Measurements from ENCODE around the gene FGGY.

The FGGY gene

GRCh38 chr1:59418363-59419144, 121.7 kb downstream of the FGGY start:
- no peak for DNase-seq

GRCh38 chr1:59419361-59420140, 122.7 kb downstream of the FGGY start:
- DNase-seq = no peak

- no peak for DNase-seq
Observed at GRCh38 chr1:59421232-59421920, 124.5 kb downstream of the FGGY start.

GRCh38 chr1:59422921-59423575, 126.2 kb downstream of the FGGY start:
- no peak for DNase-seq

GRCh38 chr1:59427155-59427554, 130.3 kb downstream of the FGGY start:
- DNase-seq = no peak

GRCh38 chr1:59427784-59428183, 130.9 kb downstream of the FGGY start:
- DNase-seq = no peak

GRCh38 chr1:59428828-59429227, 131.9 kb downstream of the FGGY start:
- no peak for DNase-seq

- no peak for DNase-seq
Observed at GRCh38 chr1:59429656-59430055, 132.8 kb downstream of the FGGY start.

- DNase-seq = no peak
Observed at GRCh38 chr1:59431566-59432294, 134.8 kb downstream of the FGGY start.

GRCh38 chr1:59432531-59433439, 135.9 kb downstream of the FGGY start:
- no peak for DNase-seq

- no peak for DNase-seq
Observed at GRCh38 chr1:59433440-59433813, 136.5 kb downstream of the FGGY start.

GRCh38 chr1:59434336-59434735, 137.4 kb downstream of the FGGY start:
- no peak for DNase-seq

- no peak for DNase-seq
Observed at GRCh38 chr1:59436637-59437036, 139.7 kb downstream of the FGGY start.

GRCh38 chr1:59438058-59438560, 141.2 kb downstream of the FGGY start:
- DNase-seq = no peak

- no peak for DNase-seq
Observed at GRCh38 chr1:59442492-59442891, 145.6 kb downstream of the FGGY start.

GRCh38 chr1:59443310-59443709, 146.4 kb downstream of the FGGY start:
- DNase-seq = no peak

- DNase-seq = no peak
Observed at GRCh38 chr1:59444520-59444919, 147.6 kb downstream of the FGGY start.

GRCh38 chr1:59445040-59445439, 148.1 kb downstream of the FGGY start:
- no peak for DNase-seq

- DNase-seq = no peak
Observed at GRCh38 chr1:59446257-59446901, 149.5 kb downstream of the FGGY start.

- no peak for DNase-seq
Observed at GRCh38 chr1:59452026-59452425, 155.1 kb downstream of the FGGY start.

GRCh38 chr1:59452559-59452958, 155.7 kb downstream of the FGGY start:
- no peak for DNase-seq

All from NCI-H1436 treated with DMSO at 0.1 percent for 48 hours (cell line).